Measurements from ENCODE around the gene TUSC2.
"Not testable (repeated sequence)": the region's sequence is repeated elsewhere in the genome, so short reads cannot be mapped to it uniquely, and the experiment has no call there.

TUSC2 gene

DNA sequence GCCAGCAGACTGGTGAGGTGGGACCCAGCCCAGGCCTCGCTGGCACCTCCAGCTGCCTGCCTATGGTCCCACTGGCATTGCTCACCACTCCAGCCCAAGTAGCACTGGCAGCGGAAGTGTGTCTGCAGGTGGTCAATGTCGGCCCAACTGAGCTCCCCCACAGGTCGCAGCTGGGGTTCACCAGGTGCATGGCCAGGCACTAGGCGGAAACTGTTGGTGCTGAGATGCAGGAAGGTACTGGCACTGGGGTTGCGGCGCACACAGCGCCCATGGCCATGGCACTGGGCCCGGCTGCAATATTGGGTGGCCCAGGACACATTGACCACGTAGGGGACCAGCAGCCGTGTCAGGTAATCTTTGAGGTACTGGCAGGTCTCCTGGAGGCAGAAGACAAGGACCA lies 9.9 kb downstream of the TUSC2 start:
- H3K4me3 ChIP-seq: peak overlapping the region; percentile 85
- peak overlapping the region in 1 of 2 donors; percentile 17 for H3K27ac ChIP-seq
- TF ChIP-seq, protein P1, sequence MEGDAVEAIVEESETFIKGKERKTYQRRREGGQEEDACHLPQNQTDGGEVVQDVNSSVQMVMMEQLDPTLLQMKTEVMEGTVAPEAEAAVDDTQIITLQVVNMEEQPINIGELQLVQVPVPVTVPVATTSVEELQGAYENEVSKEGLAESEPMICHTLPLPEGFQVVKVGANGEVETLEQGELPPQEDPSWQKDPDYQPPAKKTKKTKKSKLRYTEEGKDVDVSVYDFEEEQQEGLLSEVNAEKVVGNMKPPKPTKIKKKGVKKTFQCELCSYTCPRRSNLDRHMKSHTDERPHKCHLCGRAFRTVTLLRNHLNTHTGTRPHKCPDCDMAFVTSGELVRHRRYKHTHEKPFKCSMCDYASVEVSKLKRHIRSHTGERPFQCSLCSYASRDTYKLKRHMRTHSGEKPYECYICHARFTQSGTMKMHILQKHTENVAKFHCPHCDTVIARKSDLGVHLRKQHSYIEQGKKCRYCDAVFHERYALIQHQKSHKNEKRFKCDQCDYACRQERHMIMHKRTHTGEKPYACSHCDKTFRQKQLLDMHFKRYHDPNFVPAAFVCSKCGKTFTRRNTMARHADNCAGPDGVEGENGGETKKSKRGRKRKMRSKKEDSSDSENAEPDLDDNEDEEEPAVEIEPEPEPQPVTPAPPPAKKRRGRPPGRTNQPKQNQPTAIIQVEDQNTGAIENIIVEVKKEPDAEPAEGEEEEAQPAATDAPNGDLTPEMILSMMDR (IDR thresholded peaks at IDR 0.05): no peak
- no peak for DNase-seq (ENCODE audit: low spot score)

GRCh38 chr3:50317300-50317699 lies 10.7 kb downstream of the TUSC2 start:
- TF ChIP-seq, protein P1 (IDR thresholded peaks at IDR 0.05): no peak
- no peak for DNase-seq (ENCODE audit: low spot score)
- no peak overlapping the region for H3K4me3 ChIP-seq
- H3K27ac ChIP-seq: peak overlapping the region in 1 of 2 donors; percentile 53

DNA sequence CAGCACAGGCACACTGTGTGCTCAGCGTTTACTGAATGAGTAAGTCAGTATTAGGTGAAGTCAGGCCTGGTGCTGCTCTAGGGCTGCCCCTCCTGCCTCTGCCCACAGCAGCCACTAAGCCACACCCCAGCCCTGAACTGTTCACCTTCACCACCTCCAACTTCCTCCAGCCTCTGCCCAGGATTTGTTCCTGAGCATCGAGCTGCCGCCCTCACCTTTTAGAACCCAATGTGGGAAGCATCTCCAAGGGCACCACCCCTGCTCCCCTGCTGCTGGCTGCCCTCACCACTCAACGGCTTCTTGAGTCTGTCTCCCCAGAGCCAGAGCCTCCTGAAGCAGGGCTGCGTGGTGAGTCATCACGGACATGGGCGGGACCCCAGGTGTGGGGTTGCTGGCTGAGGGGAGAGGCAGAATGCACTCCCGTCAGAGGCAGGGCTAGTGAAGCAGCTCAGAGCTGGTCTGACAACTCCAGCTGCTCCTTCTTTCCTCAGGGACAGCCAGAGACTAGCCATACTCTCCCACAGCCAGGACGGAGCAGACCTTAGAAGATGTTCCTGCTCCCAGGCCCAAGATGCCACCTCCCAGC lies 11.3 kb downstream of the TUSC2 start:
- TF ChIP-seq, protein P1 (IDR thresholded peaks at IDR 0.05): no peak
- H3K27ac ChIP-seq: peak overlapping the region in 1 of 2 donors; percentile 53
- DNase-seq (ENCODE audit: low spot score): no peak
- no peak overlapping the region for H3K4me3 ChIP-seq

DNA sequence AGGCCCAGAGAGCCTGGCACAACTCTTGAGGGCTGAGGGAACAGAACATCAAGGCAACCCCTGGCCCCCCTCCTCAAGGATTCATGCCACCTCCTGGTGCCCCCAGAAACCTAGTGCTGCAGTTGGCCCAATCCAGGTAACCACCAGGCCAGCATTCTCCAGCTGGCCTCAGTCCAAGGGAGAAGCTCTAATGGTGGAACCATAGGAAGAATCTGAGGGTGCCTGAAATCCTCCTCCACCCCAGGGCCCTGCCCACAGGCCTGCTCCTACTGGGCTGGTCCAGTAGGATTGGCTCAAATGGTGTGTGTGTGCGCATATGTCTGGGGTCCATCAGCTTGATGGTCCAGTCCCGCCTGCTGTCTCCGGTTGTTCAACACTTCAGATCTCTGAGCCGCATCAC lies 13.2 kb downstream of the TUSC2 start:
- TF ChIP-seq, protein P1 (IDR thresholded peaks at IDR 0.05): no peak
- no peak overlapping the region for H3K27ac ChIP-seq
- no peak overlapping the region for H3K4me3 ChIP-seq
- no peak for DNase-seq (ENCODE audit: low spot score)

- Histone ChIP-seq H3K4me3 (no peak overlapping the region), H3K27ac (no peak overlapping the region)
- TF ChIP-seq, protein P1 (IDR thresholded peaks at IDR 0.05): no peak
- DNase-seq (ENCODE audit: low spot score): no peak
These were observed 13.7 kb downstream of the TUSC2 start for GRCh38 chr3:50314342-50314741.

GRCh38 chr3:50312041-50312440 lies 16.0 kb downstream of the TUSC2 start:
- H3K4me3 ChIP-seq; DNase-seq (ENCODE audit: low spot score); H3K27ac ChIP-seq: not testable (repeated sequence)

GRCh38 chr3:50304601-50305000 lies 23.4 kb downstream of the TUSC2 start:
- TF ChIP-seq, protein P1 (IDR thresholded peaks at IDR 0.05): no peak
- no peak overlapping the region for H3K27ac ChIP-seq
- no peak for DNase-seq (ENCODE audit: low spot score)
- H3K4me3 ChIP-seq: no peak overlapping the region

Data from coronary artery (tissue), 2 donors.